Coronary artery (tissue), 2 donors: Measurements from ENCODE around the gene ABTB2.

Experiments used
- DNase-seq: peaks from one replicate; pipeline ENCODE4 v3.0.0-alpha.2; 2017; ENCODE audit warnings: low spot score
- H3K27ac ChIP-seq, 2 donors: fragments of 200-600 bp; sonication (generic); one replicate each; pipeline ENCODE4 v1.5.1; 2016 to 2019
- H3K4me3 ChIP-seq: fragments of 200-600 bp; sonication (generic); 2 replicates; pipeline ENCODE4 v1.5.1; 2016; ENCODE audit warnings: mild to moderate bottlenecking, moderate library complexity
- CTCF ChIP-seq: fragments of 200-600 bp; sonication (generic); IDR thresholded peaks from one replicate; pipeline ENCODE4 v1.5.1; 2019; ENCODE audit warnings: antibody characterized with exemption

ABTB2 gene

GRCh38 chr11:34226210-34226609 lies 131.6 kb downstream of the ABTB2 start:
- no peak for TF ChIP-seq CTCF

GRCh38 chr11:34225091-34225490 lies 132.7 kb downstream of the ABTB2 start:
- Histone ChIP-seq H3K4me3 (no peak overlapping the region), H3K27ac (no peak overlapping the region)
- DNase-seq, result no peak
- TF ChIP-seq CTCF, result no peak

More at GRCh38 chr11:34226210-34226609, 131.6 kb downstream of the ABTB2 start:
- H3K4me3 ChIP-seq, result no peak overlapping the region
- DNase-seq, result no peak
- no peak overlapping the region for H3K27ac ChIP-seq

GRCh38 chr11:34224434-34224966 lies 133.3 kb downstream of the ABTB2 start:
- no peak overlapping the region for H3K4me3 ChIP-seq
- no peak overlapping the region for H3K27ac ChIP-seq
- no peak for TF ChIP-seq CTCF
- no peak for DNase-seq

GRCh38 chr11:34223907-34224306 lies 133.9 kb downstream of the ABTB2 start:
- no peak for DNase-seq
- Histone ChIP-seq H3K27ac (peak overlapping the region in 1 of 2 donors; percentile 63), H3K4me3 (no peak overlapping the region)
- TF ChIP-seq CTCF, result no peak

GRCh38 chr11:34223021-34223813 lies 134.6 kb downstream of the ABTB2 start:
- DNase-seq, result peak; percentile 83
- no peak for TF ChIP-seq CTCF
- Histone ChIP-seq H3K27ac (peak overlapping the region in 1 of 2 donors; percentile 63), H3K4me3 (peak overlapping the region; percentile 7)

GRCh38 chr11:34222030-34222429 lies 135.8 kb downstream of the ABTB2 start:
- H3K4me3 ChIP-seq, result no peak overlapping the region
- H3K27ac ChIP-seq, result peak overlapping the region in 1 of 2 donors; percentile 63
- TF ChIP-seq CTCF, result no peak
- no peak for DNase-seq

GRCh38 chr11:34219941-34220370 lies 137.9 kb downstream of the ABTB2 start:
- TF ChIP-seq CTCF, result no peak
- Histone ChIP-seq H3K27ac (no peak overlapping the region), H3K4me3 (no peak overlapping the region)
- no peak for DNase-seq
